ENCODE results near the gene FAAP20. TPM values are rescaled to one million over a fixed set of nuclear protein-coding genes. Genes with fewer than 3 reads are reported as not detected.

Gene FAAP20
- 11.3 and 68.2 TPM in 2 replicates for total RNA-seq (ENCODE audit: low replicate concordance)

GRCh38 chr1:2194319-2194897 is at the start of gene FAAP20:
FAAP20 (minus strand) TSS chr1:2194772; CDS start chr1:2194749, 23 bp downstream.
- H3K36me3 ChIP-seq = no peaks in the 10 kb centered on the region
- peak within 1 kb of the TSS; percentile 96 for H3K27ac Mint-ChIP-seq

GRCh38 chr1:2242814-2243725 is 48.5 kb upstream of the FAAP20 start:
- DNase-seq (ENCODE audit: low spot score) = no peak
- no peaks in the 10 kb centered on the region for H3K36me3 ChIP-seq
- no peak overlapping the region for H3K4me3 ChIP-seq
- no peaks in the 10 kb centered on the region for H3K9me3 ChIP-seq (ENCODE audit: low read depth)
- peaks cover 20% of the 10 kb centered on the region for H3K4me1 ChIP-seq
- no peak overlapping the region for H3K27ac ChIP-seq
- H3K27me3 ChIP-seq = no peaks in the 10 kb centered on the region
- H3K79me2 ChIP-seq (ENCODE audit: low read depth) = peaks cover 98% of the 10 kb centered on the region
- Mint-ChIP-seq H3K9me3 (no peaks in the 10 kb centered on the region), H3K4me3 (peak overlapping the region; percentile 9), H3K27ac (peak overlapping the region; percentile 57), H3K27me3 (ENCODE audit: insufficient read depth, low read depth) (peaks cover 3% of the 10 kb centered on the region), H3K4me1 (peaks cover 75% of the 10 kb centered on the region), H3K36me3 (peaks cover 13% of the 10 kb centered on the region)
- no peak overlapping the region for H3K9ac ChIP-seq
- H3F3A ChIP-seq (ENCODE audit: low read depth) = peaks cover 22% of the 10 kb centered on the region
- peaks cover 92% of the 10 kb centered on the region for H4K20me1 ChIP-seq (ENCODE audit: low read depth)
- H3K4me2 ChIP-seq = no peak overlapping the region
- H2AFZ ChIP-seq (replicated peaks) = no peak overlapping the region
- TF ChIP-seq CTCF (IDR thresholded peaks at IDR 0.05) = no peak
- TF ChIP-seq EZH2 (IDR thresholded peaks at IDR 0.05) = no peak
- no peak for TF ChIP-seq EZH2phosphoT487 (IDR thresholded peaks at IDR 0.05)

More at GRCh38 chr1:2194319-2194897, at the start of gene FAAP20:
- Histone ChIP-seq H3K9ac (peak within 1 kb of the TSS; percentile 43), H3K27ac (peak within 1 kb of the TSS; percentile 50), H3K4me2 (peak within 1 kb of the TSS; percentile 99), H4K20me1 (ENCODE audit: low read depth) (peaks cover 40% of the 10 kb centered on the region), H3K9me3 (ENCODE audit: low read depth) (no peaks in the 10 kb centered on the region), H3K4me3 (peak within 1 kb of the TSS; percentile 64), H2AFZ (replicated peaks) (peak within 1 kb of the TSS; percentile 92), H3K79me2 (ENCODE audit: low read depth) (peaks cover 28% of the 10 kb centered on the region), H3K27me3 (no peaks in the 10 kb centered on the region), H3F3A (ENCODE audit: low read depth) (peaks cover 24% of the 10 kb centered on the region), H3K4me1 (peaks cover 22% of the 10 kb centered on the region)
- H3K9me3 Mint-ChIP-seq = no peaks in the 10 kb centered on the region
- H3K4me1 Mint-ChIP-seq = peaks cover 21% of the 10 kb centered on the region
- peak; percentile 88 for DNase-seq (ENCODE audit: low spot score)
- H3K4me3 Mint-ChIP-seq = peak within 1 kb of the TSS; percentile 88
- no peak for TF ChIP-seq EZH2 (IDR thresholded peaks at IDR 0.05)
- TF ChIP-seq EZH2phosphoT487 (IDR thresholded peaks at IDR 0.05) = no peak
- TF ChIP-seq CTCF (IDR thresholded peaks at IDR 0.05) = no peak
- peaks cover 3% of the 10 kb centered on the region for H3K27me3 Mint-ChIP-seq (ENCODE audit: insufficient read depth, low read depth)
- peaks cover 2% of the 10 kb centered on the region for H3K36me3 Mint-ChIP-seq

GRCh38 chr1:2241820-2242219 is 47.2 kb upstream of the FAAP20 start:
- DNase-seq (ENCODE audit: low spot score) = no peak
- TF ChIP-seq EZH2 (IDR thresholded peaks at IDR 0.05) (no peak), CTCF (IDR thresholded peaks at IDR 0.05) (no peak), EZH2phosphoT487 (IDR thresholded peaks at IDR 0.05) (no peak)
- H3K27ac ChIP-seq = no peak overlapping the region
- peaks cover 69% of the 10 kb centered on the region for H3K4me1 Mint-ChIP-seq
- H3K9me3 ChIP-seq (ENCODE audit: low read depth) = no peaks in the 10 kb centered on the region
- no peak overlapping the region for H2AFZ ChIP-seq (replicated peaks)
- no peaks in the 10 kb centered on the region for H3K9me3 Mint-ChIP-seq
- H3F3A ChIP-seq (ENCODE audit: low read depth) = peaks cover 9% of the 10 kb centered on the region
- H3K27me3 ChIP-seq = no peaks in the 10 kb centered on the region
- H4K20me1 ChIP-seq (ENCODE audit: low read depth) = peaks cover 92% of the 10 kb centered on the region
- peaks cover 13% of the 10 kb centered on the region for H3K36me3 Mint-ChIP-seq
- no peaks in the 10 kb centered on the region for H3K36me3 ChIP-seq
- H3K27me3 Mint-ChIP-seq (ENCODE audit: insufficient read depth, low read depth) = peaks cover 3% of the 10 kb centered on the region
- peak overlapping the region; percentile 79 for H3K27ac Mint-ChIP-seq
- no peak overlapping the region for H3K4me3 ChIP-seq
- H3K9ac ChIP-seq = no peak overlapping the region
- H3K4me1 ChIP-seq = peaks cover 15% of the 10 kb centered on the region
- H3K4me2 ChIP-seq = no peak overlapping the region
- H3K79me2 ChIP-seq (ENCODE audit: low read depth) = peaks cover 98% of the 10 kb centered on the region
- H3K4me3 Mint-ChIP-seq = no peak overlapping the region
